HepG2 (cell line): ENCODE data around the gene SLC25A1.

Source experiments
- CTCF ChIP-seq: sonication (generic); formaldehyde crosslinking; IDR thresholded peaks from 2 replicates; pipeline ENCODE4 v1.5.0; 2020; ENCODE audit warnings: mild to moderate bottlenecking, missing genetic modification reagents, moderate library complexity
- EHMT2 ChIP-seq: fragments of 200-600 bp; sonication (generic); IDR thresholded peaks from 2 replicates; pipeline ENCODE4 v1.7.0; 2017; ENCODE audit warnings: antibody characterized with exemption, low read depth, low read length, borderline replicate concordance
- MXD1 ChIP-seq: sonication (generic); formaldehyde crosslinking; IDR thresholded peaks from 2 replicates; pipeline ENCODE4 v1.4.0; 2020; ENCODE audit warnings: mild to moderate bottlenecking, missing genetic modification reagents
- RORA ChIP-seq: sonication (generic); formaldehyde crosslinking; IDR thresholded peaks from 2 replicates; pipeline ENCODE4 v1.5.0; 2020; ENCODE audit warnings: mild to moderate bottlenecking, missing genetic modification reagents, moderate library complexity
- THAP11 ChIP-seq: IDR thresholded peaks from 2 replicates; pipeline ENCODE4 v1.6.1; 2016; ENCODE audit warnings: missing biosample characterization, missing genetic modification reagents

- TF ChIP-seq THAP11 (CRISPR knock-in tag): no peak
- no peak for TF ChIP-seq CTCF (CRISPR knock-in tag)
- TF ChIP-seq RORA (CRISPR knock-in tag): no peak
- TF ChIP-seq MXD1 (CRISPR knock-in tag): no peak
- TF ChIP-seq EHMT2: no peak
Measured at GRCh38 chr22:19139001-19139356, 39.6 kb downstream of the SLC25A1 start.
